HEK293 (cell line): ENCODE measurements around the gene ARL5A.

ENCODE experiments used
- CTCF ChIA-PET: fragments of 350-600 bp; formaldehyde crosslinking; extraction: SDS; loops from one replicate; lab custom pipeline; 2021; ENCODE audit warnings: antibody characterized with exemption; lab: Yijun Ruan, JAX
- POLR2A ChIA-PET: fragments of 300-600 bp; formaldehyde crosslinking; extraction: SDS; loops from one replicate; lab custom pipeline; 2020; ENCODE audit warnings: antibody characterized with exemption, inconsistent platforms; lab: Yijun Ruan, JAX
- H3K27ac ChIP-seq: fragments of 200-500 bp; sonication (Bioruptor generic); 2 replicates; pipeline ENCODE4 v1.5.1; 2014; ENCODE audit warnings: low read depth, low read length, control low read depth, inconsistent platforms; ENCODE audit errors: extremely low read depth
- H3K36me3 ChIP-seq, 2 experiments: fragments of 200-500 bp in 1 of 2; sonication (Bioruptor generic) in 1 of 2; 1 replicate in 1 of 2; 2 replicates in 1 of 2; pipeline ENCODE4 v1.5.1; 2014 to 2017; ENCODE audit warnings: inconsistent platforms in 2 of 2, low read length in 2 of 2; ENCODE audit not compliant: control insufficient read depth in 2 of 2, insufficient read depth in 1 of 2
- H3K4me1 ChIP-seq: fragments of 200-500 bp; sonication (Bioruptor generic); 2 replicates; pipeline ENCODE4 v1.5.1; 2014; ENCODE audit warnings: mild to moderate bottlenecking, low read length, inconsistent platforms; ENCODE audit not compliant: control insufficient read depth, insufficient read depth
- H3K4me3 ChIP-seq: 2 replicates; pipeline ENCODE4 v1.5.1; 2011; ENCODE audit warnings: low read depth, mild to moderate bottlenecking, control low read depth, low read length, moderate library complexity
- H3K9me3 ChIP-seq: fragments of 200-500 bp; sonication (Bioruptor generic); 2 replicates; pipeline ENCODE4 v1.5.1; 2014; ENCODE audit warnings: low read depth, low read length, inconsistent platforms; ENCODE audit not compliant: control insufficient read depth, insufficient read depth
- EGR2 ChIP-seq: fragments of 450-650 bp; formaldehyde crosslinking; IDR thresholded peaks from 2 replicates; pipeline ENCODE4 v1.5.1; 2016; ENCODE audit warnings: low read depth, missing biosample characterization, missing genetic modification characterization
- KLF8 ChIP-seq: fragments of 450-650 bp; formaldehyde crosslinking; IDR thresholded peaks from 2 replicates; pipeline ENCODE4 v1.5.1; 2016; ENCODE audit warnings: missing biosample characterization, missing genetic modification characterization
- OVOL3 ChIP-seq: fragments of 450-650 bp; formaldehyde crosslinking; IDR thresholded peaks from 2 replicates; pipeline ENCODE4 v1.5.1; 2016; ENCODE audit warnings: missing biosample characterization, missing genetic modification characterization
- RBAK ChIP-seq: fragments of 450-650 bp; formaldehyde crosslinking; IDR thresholded peaks from 2 replicates; pipeline ENCODE4 v1.5.1; 2016; ENCODE audit warnings: missing biosample characterization, missing genetic modification characterization
- ZBTB1 ChIP-seq: fragments of 450-650 bp; formaldehyde crosslinking; IDR thresholded peaks from 2 replicates; pipeline ENCODE4 v1.5.1; 2016; ENCODE audit warnings: missing biosample characterization, missing genetic modification characterization
- ZBTB48 ChIP-seq: fragments of 450-650 bp; formaldehyde crosslinking; IDR thresholded peaks from 2 replicates; pipeline ENCODE4 v1.5.1; 2016; ENCODE audit warnings: missing biosample characterization, missing genetic modification characterization
- ZBTB8A ChIP-seq: fragments of 450-650 bp; formaldehyde crosslinking; IDR thresholded peaks from 2 replicates; pipeline ENCODE4 v1.5.1; 2016; ENCODE audit warnings: missing biosample characterization, missing genetic modification characterization
- ZNF169 ChIP-seq: fragments of 450-650 bp; formaldehyde crosslinking; IDR thresholded peaks from 2 replicates; pipeline ENCODE4 v1.5.1; 2016; ENCODE audit warnings: missing biosample characterization, missing genetic modification characterization
- ZNF2 ChIP-seq: fragments of 450-650 bp; formaldehyde crosslinking; IDR thresholded peaks from 2 replicates; pipeline ENCODE4 v1.5.1; 2016; ENCODE audit warnings: missing biosample characterization, missing genetic modification characterization
- ZNF302 ChIP-seq: fragments of 450-650 bp; formaldehyde crosslinking; IDR thresholded peaks from 2 replicates; pipeline ENCODE4 v1.5.1; 2016; ENCODE audit warnings: missing biosample characterization, missing genetic modification characterization, low read depth
- ZNF311 ChIP-seq: fragments of 450-650 bp; formaldehyde crosslinking; IDR thresholded peaks from 2 replicates; pipeline ENCODE4 v1.5.1; 2017; ENCODE audit warnings: missing biosample characterization, missing genetic modification characterization, borderline replicate concordance
- ZNF37A ChIP-seq: fragments of 450-650 bp; IDR thresholded peaks from 2 replicates; pipeline ENCODE4 v1.5.1; 2018; ENCODE audit warnings: missing biosample characterization, missing genetic modification characterization
- ZNF394 ChIP-seq: fragments of 450-650 bp; formaldehyde crosslinking; IDR thresholded peaks from 2 replicates; pipeline ENCODE4 v1.5.1; 2016; ENCODE audit warnings: missing biosample characterization, missing genetic modification characterization, mild to moderate bottlenecking, moderate library complexity, borderline replicate concordance
- ZNF416 ChIP-seq: fragments of 450-650 bp; formaldehyde crosslinking; IDR thresholded peaks from 2 replicates; pipeline ENCODE4 v1.5.1; 2016; ENCODE audit warnings: missing biosample characterization, missing genetic modification characterization
- ZNF48 ChIP-seq: fragments of 450-650 bp; formaldehyde crosslinking; IDR thresholded peaks from 2 replicates; pipeline ENCODE4 v1.5.1; 2016; ENCODE audit warnings: missing biosample characterization, missing genetic modification characterization
- ZNF600 ChIP-seq: fragments of 450-650 bp; formaldehyde crosslinking; IDR thresholded peaks from 2 replicates; pipeline ENCODE4 v1.5.1; 2016; ENCODE audit warnings: missing biosample characterization, missing genetic modification characterization
- ZNF626 ChIP-seq: fragments of 450-650 bp; sonication (Bioruptor Pico); formaldehyde crosslinking; IDR thresholded peaks from 2 replicates; pipeline ENCODE4 v1.5.1; 2018; ENCODE audit warnings: missing biosample characterization, missing genetic modification characterization, inconsistent platforms
- ZNF654 ChIP-seq: fragments of 450-650 bp; formaldehyde crosslinking; IDR thresholded peaks from 2 replicates; pipeline ENCODE4 v1.5.1; 2016; ENCODE audit warnings: low read depth, missing biosample characterization, missing genetic modification characterization
- ZNF791 ChIP-seq: fragments of 450-650 bp; formaldehyde crosslinking; IDR thresholded peaks from 2 replicates; pipeline ENCODE4 v1.5.1; 2016; ENCODE audit warnings: missing biosample characterization, missing genetic modification characterization
- TF ChIP-seq, protein P1 (sequence below): fragments of 450-650 bp; formaldehyde crosslinking; IDR thresholded peaks from 2 replicates; pipeline ENCODE4 v1.5.1; 2016; ENCODE audit warnings: missing biosample characterization, missing genetic modification characterization
- TF ChIP-seq, protein P2 (sequence below): fragments of 450-650 bp; formaldehyde crosslinking; IDR thresholded peaks from 2 replicates; pipeline ENCODE4 v1.5.1; 2016; ENCODE audit warnings: missing biosample characterization, missing genetic modification characterization

The ARL5A gene

DNA sequence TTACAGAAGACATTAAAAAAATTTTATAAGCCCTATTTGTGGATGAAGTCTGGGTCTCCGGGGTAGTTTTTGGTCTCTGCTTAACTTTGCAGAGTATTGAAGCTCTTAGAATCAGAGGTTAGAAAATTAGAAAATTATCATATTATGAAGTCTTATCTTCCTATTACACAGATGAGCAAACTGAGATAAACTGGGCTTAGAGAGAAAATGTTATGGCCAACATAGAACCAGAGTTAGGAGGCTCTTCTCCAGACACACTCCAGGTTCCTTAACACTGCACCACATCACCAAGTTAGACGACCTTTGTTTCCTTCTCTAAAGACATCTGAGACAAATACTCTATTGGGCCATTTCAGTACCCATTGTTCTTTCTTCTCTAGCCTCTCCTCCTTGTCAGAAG lies 57.2 kb downstream of the ARL5A start:
- no peaks in the 10 kb centered on the region for H3K9me3 ChIP-seq
- H3K4me1 ChIP-seq = peaks cover 8% of the 10 kb centered on the region; the same call in 1 of the 2 replicates
- no peak for TF ChIP-seq ZNF302 (tag by site-specific recombination)
- TF ChIP-seq ZNF169 = no peak
- TF ChIP-seq ZNF654 (tag by site-specific recombination) = no peak
- no peak for TF ChIP-seq ZNF791 (tag by site-specific recombination)
- no peak for TF ChIP-seq EGR2
- TF ChIP-seq KLF8 (tag by site-specific recombination) = no peak
- no peak overlapping the region for H3K4me3 ChIP-seq
- POLR2A ChIA-PET = no interaction called here
- CTCF ChIA-PET = no interaction called here
- no peak overlapping the region for H3K27ac ChIP-seq
- peaks cover 0 to 4% of the 10 kb centered on the region in 2 experiments; a peak in 1 of 3 replicates for H3K36me3 ChIP-seq

DNA sequence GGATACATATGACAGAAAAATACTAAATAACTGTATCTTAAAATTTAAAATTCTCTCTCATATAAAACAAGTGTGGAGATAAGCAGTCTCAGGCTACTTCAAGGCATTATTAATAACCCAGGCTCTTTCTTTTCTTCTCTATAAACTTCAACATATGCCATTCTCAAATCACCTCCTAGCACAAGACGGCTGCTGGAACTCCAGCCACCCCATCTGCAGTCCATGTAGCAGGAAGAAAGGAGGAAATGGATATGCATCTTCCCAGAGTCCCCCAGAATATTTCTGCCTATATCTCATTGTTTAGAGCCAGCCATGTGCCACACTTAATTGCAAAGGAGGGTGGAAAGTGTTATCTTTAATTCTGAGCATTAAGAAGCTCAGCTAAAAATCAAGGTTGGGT lies 58.6 kb downstream of the ARL5A start:
- ChIA-PET CTCF (interaction anchor here (1.1 kb wide), 1 partner anchor 38 kb away, joined by 5 read pairs; no protein-coding TSS in a partner anchor), POLR2A (no interaction called here)
- H3K36me3 ChIP-seq = no peaks in the 10 kb centered on the region
- H3K27ac ChIP-seq = no peak overlapping the region
- H3K4me1 ChIP-seq = peaks cover 8% of the 10 kb centered on the region
- H3K9me3 ChIP-seq = no peaks in the 10 kb centered on the region
- TF ChIP-seq ZBTB8A (tag by site-specific recombination) (no peak), ZNF626 (no peak), ZNF654 (tag by site-specific recombination) (no peak), ZNF48 (tag by site-specific recombination) (no peak), ZBTB1 (tag by site-specific recombination) (no peak), ZNF600 (no peak)
- TF ChIP-seq, protein P1, sequence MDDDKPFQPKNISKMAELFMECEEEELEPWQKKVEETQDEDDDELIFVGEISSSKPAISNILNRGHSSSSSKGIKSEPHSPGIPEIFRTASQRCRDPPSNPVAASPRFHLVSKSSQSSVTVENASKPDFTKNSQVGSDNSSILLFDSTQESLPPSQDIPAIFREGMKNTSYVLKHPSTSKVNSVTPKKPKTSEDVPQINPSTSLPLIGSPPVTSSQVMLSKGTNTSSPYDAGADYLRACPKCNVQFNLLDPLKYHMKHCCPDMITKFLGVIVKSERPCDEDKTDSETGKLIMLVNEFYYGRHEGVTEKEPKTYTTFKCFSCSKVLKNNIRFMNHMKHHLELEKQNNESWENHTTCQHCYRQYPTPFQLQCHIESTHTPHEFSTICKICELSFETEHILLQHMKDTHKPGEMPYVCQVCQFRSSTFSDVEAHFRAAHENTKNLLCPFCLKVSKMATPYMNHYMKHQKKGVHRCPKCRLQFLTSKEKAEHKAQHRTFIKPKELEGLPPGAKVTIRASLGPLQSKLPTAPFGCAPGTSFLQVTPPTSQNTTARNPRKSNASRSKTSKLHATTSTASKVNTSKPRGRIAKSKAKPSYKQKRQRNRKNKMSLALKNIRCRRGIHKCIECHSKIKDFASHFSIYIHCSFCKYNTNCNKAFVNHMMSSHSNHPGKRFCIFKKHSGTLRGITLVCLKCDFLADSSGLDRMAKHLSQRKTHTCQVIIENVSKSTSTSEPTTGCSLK (tag by site-specific recombination) = no peak
- no peak overlapping the region for H3K4me3 ChIP-seq

DNA sequence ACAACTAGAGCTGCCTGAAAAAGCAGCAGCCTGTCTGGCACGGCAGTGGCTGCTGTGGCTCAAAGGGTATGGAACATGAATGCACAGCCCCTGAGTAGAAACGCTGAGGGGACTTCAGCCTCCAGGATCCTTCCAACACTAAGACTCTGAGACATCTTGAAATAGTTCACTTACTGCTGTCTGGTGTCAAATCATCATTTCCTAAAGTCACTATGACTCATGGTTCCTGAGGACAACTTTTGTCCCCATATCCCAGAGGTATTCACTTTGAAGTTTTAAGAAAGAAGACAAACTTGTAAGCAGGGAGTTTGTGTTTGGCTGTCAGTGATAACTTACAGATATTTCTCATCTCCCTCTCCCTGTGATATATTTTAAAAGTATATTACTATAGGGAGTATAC lies 60.7 kb downstream of the ARL5A start:
- TF ChIP-seq, protein P2, sequence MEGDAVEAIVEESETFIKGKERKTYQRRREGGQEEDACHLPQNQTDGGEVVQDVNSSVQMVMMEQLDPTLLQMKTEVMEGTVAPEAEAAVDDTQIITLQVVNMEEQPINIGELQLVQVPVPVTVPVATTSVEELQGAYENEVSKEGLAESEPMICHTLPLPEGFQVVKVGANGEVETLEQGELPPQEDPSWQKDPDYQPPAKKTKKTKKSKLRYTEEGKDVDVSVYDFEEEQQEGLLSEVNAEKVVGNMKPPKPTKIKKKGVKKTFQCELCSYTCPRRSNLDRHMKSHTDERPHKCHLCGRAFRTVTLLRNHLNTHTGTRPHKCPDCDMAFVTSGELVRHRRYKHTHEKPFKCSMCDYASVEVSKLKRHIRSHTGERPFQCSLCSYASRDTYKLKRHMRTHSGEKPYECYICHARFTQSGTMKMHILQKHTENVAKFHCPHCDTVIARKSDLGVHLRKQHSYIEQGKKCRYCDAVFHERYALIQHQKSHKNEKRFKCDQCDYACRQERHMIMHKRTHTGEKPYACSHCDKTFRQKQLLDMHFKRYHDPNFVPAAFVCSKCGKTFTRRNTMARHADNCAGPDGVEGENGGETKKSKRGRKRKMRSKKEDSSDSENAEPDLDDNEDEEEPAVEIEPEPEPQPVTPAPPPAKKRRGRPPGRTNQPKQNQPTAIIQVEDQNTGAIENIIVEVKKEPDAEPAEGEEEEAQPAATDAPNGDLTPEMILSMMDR (tag by site-specific recombination) = no peak
- no peak for TF ChIP-seq OVOL3 (tag by site-specific recombination)
- TF ChIP-seq ZNF311 = no peak
- no peak for TF ChIP-seq RBAK (tag by site-specific recombination)
- TF ChIP-seq ZNF394 (tag by site-specific recombination) = no peak
- TF ChIP-seq ZNF2 (tag by site-specific recombination) = no peak
- no peak for TF ChIP-seq ZNF416
- no peak for TF ChIP-seq ZNF37A (tag by site-specific recombination)
- TF ChIP-seq ZBTB48 (tag by site-specific recombination) = no peak
- no peaks in the 10 kb centered on the region for H3K36me3 ChIP-seq
- H3K27ac ChIP-seq = no peak overlapping the region
- peaks cover 5% of the 10 kb centered on the region for H3K4me1 ChIP-seq
- POLR2A ChIA-PET = no interaction called here
- no peaks in the 10 kb centered on the region for H3K9me3 ChIP-seq
- no peak overlapping the region for H3K4me3 ChIP-seq
- CTCF ChIA-PET = no interaction called here
